Right ventricle myocardium inferior (tissue), 1 donor: ENCODE data around the gene RPS29. TPM values are rescaled to one million over a fixed set of nuclear protein-coding genes. Genes with fewer than 3 reads are reported as not detected.
"Not testable (repeated sequence)": the region's sequence is repeated elsewhere in the genome, so short reads cannot be mapped to it uniquely, and the experiment has no call there.

Experiments used
- ATAC-seq: fragments of 200-7000 bp; cut with Tn5 transposase; one replicate; pipeline ENCODE4 v1.9.1; 2020; ENCODE audit warnings: mild to moderate bottlenecking, moderate library complexity
- DNase-seq: peaks from one replicate; pipeline ENCODE4 v3.0.0; 2021; ENCODE audit errors: missing footprints
- intact Hi-C: fragments of 100-400 bp; cut with DNase I; formaldehyde crosslinking; loops from one replicate; pipeline ENCODE4 v1.11.0; 2022
- long read RNA-seq: library from polyadenylated mRNA; unstranded; transcript quantifications from one replicate; pipeline ENCODE4 v2.0.0, GENCODE V29; 2021
- total RNA-seq: library from RNA; stranded (reverse); fragmentation: NEBNext Ultra II Directional; extraction: Animal tissue kit (Norgen Biotek cat#: 25700); gene quantifications from one replicate; pipeline ENCODE4 v1.2.1, GENCODE V29; 2021
- donor health status: DM: no; HTN: yes; CAD: no; lungs with severe emphysema.

RPS29 gene
- 918 TPM for total RNA-seq
- long read RNA-seq, full-length matches to known transcripts: 237 of 238 reads
- long read RNA-seq, partial matches to known transcripts: 0 of 238 reads
- long read RNA-seq, other reads (novel, unspliced or antisense): 1 of 238 reads

DNA sequence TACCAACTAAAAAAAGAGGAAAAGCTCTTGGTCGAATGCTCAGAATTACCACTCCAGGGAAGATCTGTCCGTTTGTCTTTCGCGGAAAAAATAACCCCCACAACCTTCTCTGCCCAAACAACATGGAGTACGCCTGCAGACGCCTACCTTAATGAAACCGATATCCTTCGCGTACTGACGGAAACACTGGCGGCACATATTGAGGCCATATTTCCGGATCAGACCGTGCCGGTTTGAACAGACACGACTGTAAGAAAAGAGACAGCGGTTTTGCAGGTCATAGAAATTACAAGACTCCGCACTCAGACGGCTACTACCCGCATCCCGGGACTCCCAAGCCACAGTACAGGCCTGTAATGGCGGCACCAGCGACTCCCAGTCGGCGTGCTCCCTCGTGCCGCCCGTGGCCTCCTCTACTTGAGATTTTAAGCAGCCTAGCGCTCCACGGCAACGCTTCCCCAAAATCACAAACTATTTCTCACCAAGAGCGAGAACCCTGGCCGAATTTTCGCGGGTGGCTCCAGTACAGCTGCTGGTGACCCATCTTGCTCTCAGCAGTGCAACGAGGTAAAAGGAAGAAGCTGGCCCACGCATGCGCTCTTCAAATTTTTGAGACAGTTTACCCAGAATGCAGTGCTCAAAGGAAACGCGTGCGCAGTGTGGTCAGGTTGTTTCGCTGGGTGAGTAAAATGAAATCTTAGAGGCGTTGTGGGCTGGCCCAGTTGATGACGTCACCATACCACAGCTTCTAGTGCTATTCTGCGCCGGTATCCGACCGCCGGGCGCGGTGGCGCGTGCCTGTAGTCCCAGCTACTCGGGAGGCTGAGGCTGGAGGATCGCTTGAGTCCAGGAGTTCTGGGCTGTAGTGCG, at the start of gene RPS29:
Gene RPS29 (minus strand): TSS at position 578 of the 870 bp plus-strand sequence. CDS start 34 bp downstream, at position 544.
- peak; percentile 98 for ATAC-seq
- intact Hi-C loops: loop anchor here (5.0 kb wide), 1 partner anchor 36 kb away; the partner anchor contains the start of genes MGAT2 and RPL36AL
- DNase-seq: peak; percentile 98

DNA sequence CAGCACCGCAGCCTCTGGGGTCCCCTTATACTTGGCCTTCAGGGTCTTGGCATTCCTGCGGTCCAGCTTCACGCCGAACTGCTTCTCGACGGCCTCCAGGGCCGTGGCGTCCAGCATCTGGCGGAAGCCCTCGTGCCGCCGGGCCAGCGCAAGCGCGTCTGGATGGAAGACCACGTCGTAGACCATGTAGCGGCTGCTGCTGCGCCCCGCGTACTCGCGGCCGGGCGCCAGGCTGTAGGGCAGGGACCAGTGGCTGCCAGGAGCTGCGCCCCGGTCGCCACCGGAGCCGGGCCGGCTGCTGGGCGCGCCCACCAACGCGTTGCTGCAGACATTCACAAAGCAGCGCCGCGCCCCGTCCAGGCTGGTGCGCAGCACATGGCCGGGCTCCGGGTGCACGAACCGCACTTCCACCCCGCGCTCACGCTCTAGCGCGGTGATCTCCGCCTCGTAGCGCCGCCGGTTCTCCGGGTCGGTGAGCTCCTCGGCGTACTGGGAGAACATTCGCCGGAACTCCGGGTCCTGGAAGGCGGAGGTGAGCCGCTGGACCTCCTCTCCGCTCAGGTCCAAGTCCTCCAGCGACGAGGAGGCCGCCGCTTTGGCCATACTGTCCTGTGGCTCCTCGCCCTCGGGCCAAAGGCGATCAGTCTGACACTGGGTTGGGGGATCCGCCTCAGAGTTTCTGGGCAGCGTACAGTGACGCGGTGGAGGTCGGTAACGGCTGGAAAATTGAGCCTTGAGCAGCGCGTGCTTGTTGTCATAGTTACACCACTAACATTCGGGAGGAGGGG, 48.6 kb upstream of the RPS29 start, which contains the start of gene DNAAF2:
Gene DNAAF2 (minus strand): TSS at position 698 of the 788 bp plus-strand sequence. CDS start 95 bp downstream, at position 603.
- DNase-seq (peak; percentile 86), ATAC-seq (peak; percentile 51)
- intact Hi-C loops: loop anchor here (2.0 to 10.0 kb wide), 4 partner anchors 14 to 230 kb away; partner anchors contain the start of genes KLHDC1, KLHDC2, MGAT2 and RPL36AL

DNA sequence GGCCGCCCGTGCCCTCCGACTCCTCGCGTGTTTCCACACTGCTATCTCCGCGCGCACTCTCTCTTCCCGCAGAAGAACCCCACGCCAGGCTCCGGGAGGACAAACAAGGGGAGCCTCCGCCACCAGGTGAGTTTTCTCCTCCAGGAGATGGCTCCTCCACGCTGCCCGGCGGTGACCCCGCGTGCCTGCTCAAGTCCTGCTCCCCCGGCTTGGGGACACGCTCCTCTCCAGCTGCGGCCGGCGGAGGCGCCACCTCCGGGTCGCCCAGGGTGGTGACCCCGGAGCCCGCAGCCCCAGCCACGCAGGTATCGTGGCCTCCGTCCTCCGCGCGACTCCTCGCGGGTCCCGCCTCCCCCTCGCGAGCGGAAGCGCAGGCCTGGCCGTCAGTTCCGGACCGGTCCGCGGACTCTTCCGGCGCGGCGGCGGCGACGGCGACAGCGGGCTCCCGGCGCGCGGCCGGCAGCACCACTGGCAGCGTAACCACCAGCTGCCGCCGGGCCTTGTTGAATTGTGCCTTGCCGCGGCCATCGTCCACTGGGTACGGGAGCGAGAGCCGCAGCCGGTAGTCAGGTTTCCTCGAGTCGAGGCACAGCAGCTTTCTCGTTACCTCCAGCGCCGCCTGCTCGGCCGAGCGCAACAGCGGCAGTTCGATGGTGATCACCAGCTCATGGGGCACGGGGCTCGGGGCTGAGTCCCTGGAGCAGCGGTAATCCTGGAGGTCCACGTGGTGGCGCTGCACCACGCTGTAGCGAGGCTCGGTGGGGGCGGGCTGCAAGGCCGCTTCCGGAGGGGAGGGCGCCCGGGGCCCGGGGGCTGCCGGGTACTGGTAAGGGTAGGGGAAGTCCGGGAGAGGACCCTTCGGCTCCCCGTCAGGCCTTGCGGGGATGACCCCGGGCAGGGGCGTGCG, 47.7 kb upstream of the RPS29 start:
- intact Hi-C loops: loop anchor here (2.0 to 10.0 kb wide), 4 partner anchors 13 to 231 kb away; partner anchors contain the start of genes KLHDC1, KLHDC2, MGAT2 and RPL36AL
- DNase-seq: peak; percentile 96
- peak; percentile 97 for ATAC-seq

DNA sequence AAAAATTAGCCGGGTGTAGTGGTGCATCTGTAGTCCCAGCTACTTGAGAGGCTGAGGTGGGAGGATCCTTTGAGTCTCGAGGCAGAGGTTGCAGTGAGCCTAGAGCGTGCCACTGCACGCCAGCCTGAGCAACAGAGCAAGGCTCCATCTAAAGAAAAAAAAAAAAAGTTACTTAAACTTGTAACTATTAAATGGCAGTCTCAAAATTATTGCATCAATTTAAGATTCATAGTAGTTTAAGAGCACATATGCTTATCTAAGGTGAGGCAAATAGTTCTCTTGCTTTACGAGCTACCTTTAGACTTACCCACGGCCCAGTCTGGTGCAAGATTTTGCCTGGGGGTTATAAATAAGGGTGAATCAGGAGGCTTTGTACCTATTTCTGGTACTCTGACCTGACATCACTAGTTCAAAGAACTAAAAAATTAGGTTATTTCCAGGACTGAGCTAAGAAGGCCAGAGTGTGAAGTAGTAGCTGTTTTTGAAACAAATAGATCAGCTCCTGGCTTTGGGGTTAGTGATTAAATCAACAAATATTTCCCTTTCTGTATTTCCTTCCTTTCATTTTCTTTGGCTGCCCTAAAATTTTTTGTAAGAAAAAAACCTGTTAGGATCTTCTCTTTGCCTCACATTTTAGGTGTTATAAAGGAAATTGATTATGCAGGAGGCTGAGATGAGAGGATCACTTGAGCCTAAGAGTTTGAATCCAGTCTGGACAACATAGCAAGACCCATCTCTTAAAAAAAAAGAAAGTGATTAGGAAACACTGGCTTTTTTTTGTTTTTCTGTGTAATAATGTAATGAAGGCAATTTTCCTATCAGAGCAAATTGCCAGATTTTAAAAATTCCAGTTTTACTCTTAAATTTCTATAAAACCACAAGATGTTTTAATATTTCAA, 38.0 kb upstream of the RPS29 start:
- DNase-seq (no peak), ATAC-seq (no peak)
- intact Hi-C loops: loop anchor here (5.0 kb wide), 1 partner anchor 37 kb away; the partner anchor contains the start of gene RPS29

DNA sequence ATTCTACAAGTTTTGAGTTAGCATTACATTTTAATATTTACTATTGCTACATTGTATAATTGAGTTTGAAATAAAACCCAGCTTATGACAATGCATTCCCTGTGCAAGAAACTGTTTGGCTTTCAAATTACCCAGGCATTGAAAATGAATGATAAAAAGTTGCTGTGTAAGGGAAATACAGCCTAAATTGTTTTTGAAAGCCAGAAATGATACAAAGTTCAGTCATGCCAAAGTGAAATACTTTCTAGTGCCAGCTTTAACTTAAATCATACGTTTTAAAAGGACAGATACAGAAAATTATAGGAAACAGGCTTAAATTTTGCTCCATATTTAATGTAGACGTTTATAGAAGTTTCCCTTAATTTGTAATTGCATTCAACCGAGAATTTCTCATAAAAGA, 37.2 kb upstream of the RPS29 start:
- intact Hi-C loops: loop anchor here (5.0 kb wide), 1 partner anchor 36 kb away; the partner anchor contains the start of gene RPS29
- DNase-seq (no peak), ATAC-seq (no peak)

DNA sequence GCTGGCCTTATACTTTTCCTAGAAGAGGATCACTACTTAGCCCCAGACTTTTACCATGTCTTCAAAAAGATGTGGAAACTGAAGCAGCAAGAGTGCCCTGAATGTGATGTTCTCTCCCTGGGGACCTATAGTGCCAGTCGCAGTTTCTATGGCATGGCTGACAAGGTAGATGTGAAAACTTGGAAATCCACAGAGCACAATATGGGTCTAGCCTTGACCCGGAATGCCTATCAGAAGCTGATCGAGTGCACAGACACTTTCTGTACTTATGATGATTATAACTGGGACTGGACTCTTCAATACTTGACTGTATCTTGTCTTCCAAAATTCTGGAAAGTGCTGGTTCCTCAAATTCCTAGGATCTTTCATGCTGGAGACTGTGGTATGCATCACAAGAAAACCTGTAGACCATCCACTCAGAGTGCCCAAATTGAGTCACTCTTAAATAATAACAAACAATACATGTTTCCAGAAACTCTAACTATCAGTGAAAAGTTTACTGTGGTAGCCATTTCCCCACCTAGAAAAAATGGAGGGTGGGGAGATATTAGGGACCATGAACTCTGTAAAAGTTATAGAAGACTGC, 35.9 kb upstream of the RPS29 start:
- ATAC-seq (no peak), DNase-seq (no peak)

DNA sequence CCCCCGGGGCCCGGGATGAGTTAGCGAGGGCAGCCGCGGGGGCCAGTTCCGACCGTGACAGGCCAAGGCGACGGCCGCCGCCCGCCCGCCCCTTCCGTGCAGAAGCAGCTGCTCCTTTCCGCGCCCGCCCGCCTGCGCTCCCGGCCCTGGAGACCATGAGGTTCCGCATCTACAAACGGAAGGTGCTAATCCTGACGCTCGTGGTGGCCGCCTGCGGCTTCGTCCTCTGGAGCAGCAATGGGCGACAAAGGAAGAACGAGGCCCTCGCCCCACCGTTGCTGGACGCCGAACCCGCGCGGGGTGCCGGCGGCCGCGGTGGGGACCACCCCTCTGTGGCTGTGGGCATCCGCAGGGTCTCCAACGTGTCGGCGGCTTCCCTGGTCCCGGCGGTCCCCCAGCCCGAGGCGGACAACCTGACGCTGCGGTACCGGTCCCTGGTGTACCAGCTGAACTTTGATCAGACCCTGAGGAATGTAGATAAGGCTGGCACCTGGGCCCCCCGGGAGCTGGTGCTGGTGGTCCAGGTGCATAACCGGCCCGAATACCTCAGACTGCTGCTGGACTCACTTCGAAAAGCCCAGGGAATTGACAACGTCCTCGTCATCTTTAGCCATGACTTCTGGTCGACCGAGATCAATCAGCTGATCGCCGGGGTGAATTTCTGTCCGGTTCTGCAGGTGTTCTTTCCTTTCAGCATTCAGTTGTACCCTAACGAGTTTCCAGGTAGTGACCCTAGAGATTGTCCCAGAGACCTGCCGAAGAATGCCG, 35.1 kb upstream of the RPS29 start:
- intact Hi-C loops: loop anchor here (2.0 to 5.0 kb wide), 2 partner anchors 14 to 34 kb away; partner anchors contain the start of genes DNAAF2 and RPS29

More for the DNA sequence above, 35.9 kb upstream of the RPS29 start:
- intact Hi-C loops: loop anchor here (5.0 kb wide), 1 partner anchor 35 kb away; the partner anchor contains the start of gene RPS29

DNA sequence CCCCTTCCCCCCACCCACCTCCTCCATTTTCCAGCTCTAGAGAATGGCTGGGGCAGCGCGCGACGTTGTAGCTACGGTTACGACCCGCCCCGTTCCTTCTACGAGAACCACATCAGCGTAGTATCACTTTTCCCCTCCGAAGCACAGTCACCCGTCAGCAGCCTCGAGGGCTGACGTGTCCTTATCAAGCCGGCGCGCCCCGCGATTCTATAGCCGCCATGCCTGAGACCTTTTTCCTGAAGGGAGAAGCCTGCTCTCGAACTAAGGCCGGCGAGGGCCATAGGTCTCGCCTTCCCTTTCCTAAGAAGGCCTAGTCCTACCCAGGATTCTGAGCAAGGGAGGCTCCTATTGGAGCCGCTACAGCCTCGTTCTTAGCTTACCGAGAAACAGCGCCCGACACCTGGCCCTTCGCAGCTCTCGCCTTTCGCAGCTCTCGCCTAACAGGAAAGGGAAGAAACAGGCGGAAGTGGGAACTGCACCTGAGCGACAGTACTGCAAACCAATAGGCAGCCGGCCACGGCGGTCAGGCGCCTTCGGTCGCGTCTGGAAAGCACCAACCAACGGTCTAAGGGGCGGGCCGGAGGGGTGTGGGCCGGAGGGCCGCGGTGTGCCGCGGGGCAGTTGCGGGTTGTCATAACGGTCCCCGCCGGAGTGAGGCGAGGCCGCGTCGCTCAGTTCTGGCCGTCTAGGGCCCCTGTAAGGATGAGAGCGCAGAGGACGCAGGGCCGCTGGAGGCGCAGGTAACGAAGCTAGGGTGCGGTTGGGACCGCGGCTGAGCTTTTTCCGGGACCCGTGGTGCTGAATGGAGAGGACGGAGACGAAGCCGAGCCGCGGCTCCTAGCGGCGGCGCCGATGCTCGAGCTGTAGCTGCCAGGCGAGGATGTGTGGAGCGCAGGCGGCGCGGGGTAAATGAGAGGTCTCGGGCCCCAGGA, 34.3 kb upstream of the RPS29 start, which contains the start of the genes MGAT2 and RPL36AL:
Gene MGAT2 (plus strand): TSS at position 618 of the 932 bp plus-strand sequence. CDS start 470 bp downstream, outside the sequence.
Gene RPL36AL (minus strand): TSS at position 445 of the 932 bp plus-strand sequence. CDS start 1,522 bp downstream, outside the sequence.
- peak; percentile 99 for DNase-seq
- intact Hi-C loops: loop anchor here (2.0 to 5.0 kb wide), 2 partner anchors 14 to 33 kb away; partner anchors contain the start of genes DNAAF2 and RPS29

More for the DNA sequence above, 35.1 kb upstream of the RPS29 start:
- ATAC-seq: peak; percentile 65
- peak; percentile 93 for DNase-seq

DNA sequence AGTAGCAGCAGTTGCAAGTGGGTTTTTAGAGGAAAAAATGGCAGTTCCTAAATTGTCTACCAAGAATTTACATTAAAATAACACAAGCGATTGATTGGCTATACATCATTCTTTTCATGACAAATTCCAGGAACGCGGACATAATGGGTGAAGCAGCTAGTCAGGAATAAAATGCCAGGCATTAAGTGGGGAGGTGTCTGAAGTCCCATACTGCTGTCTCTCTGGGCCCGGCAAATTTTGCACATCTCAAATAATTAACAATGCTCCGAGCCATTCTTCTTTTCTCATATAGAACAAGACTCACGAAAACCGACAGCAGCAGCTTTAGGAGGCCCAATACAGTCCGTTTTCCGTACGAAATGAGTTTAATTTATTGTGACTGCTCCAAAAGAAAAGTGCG, 33.5 kb upstream of the RPS29 start:
- intact Hi-C loops: loop anchor here (2.0 to 5.0 kb wide), 3 partner anchors 15 to 32 kb away; partner anchors contain the start of genes DNAAF2, LRR1 and RPS29
- ATAC-seq: no peak
- DNase-seq: no peak

More for the DNA sequence above, 34.3 kb upstream of the RPS29 start, which contains the start of the genes MGAT2 and RPL36AL:
- peak; percentile 100 for ATAC-seq

DNA sequence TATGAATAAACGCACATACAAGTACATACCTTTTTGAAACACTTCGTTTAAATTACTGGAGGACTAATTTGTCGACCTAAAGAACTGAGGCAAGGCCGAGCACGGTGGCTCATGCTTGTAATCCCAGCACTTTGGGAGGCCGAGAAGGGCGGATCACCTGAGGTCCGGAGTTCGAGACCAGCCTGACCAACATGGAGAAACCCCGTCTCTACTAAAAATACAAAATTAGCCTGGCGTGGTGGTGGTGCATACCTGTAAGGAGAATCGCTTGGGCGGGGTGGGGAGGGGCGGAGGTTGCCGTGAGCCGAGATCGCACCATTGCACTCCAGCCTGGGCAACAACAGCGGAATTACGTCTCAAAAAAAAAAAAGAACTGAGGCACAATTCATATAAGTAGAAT, 33.1 kb upstream of the RPS29 start:
- intact Hi-C loops: loop anchor here (2.0 kb wide), 1 partner anchor 20 kb away; the partner anchor contains the start of gene LRR1
- ATAC-seq, DNase-seq: not testable (repeated sequence)

DNA sequence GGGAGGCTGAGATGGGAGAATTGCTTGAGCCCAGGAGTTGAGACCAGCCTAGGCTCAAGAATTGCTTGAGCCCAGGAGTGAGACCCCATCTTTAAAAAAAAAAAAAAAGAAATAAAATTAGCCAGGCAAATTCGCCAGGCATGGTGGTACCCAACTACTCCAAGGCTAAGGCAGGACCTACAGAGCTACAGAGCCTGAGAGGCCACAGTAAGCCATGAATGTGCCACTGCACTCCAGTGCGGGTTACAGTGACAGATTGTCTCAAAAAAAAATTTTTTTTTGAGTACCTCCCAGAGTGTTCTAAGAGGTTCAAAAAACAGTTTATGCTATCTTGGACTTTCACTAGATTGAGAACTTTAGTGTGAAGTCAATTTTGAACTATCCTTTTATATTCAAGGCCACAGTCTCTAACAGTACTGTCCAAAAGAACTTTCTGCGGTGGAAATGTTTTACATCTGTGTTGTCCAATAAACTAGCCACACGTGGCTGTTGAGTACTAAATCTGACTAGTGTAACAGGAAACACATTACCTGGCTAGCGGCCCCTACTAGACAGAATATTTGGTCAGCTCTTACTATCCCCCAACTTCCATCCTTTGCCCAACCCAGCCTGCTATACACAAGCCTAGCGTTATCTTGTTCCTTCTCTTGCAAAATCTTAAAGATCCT, 31.8 kb upstream of the RPS29 start:
- intact Hi-C loops: loop anchor here (2.0 kb wide), 1 partner anchor 19 kb away; the partner anchor contains the start of gene LRR1
- DNase-seq (no peak), ATAC-seq (no peak)

DNA sequence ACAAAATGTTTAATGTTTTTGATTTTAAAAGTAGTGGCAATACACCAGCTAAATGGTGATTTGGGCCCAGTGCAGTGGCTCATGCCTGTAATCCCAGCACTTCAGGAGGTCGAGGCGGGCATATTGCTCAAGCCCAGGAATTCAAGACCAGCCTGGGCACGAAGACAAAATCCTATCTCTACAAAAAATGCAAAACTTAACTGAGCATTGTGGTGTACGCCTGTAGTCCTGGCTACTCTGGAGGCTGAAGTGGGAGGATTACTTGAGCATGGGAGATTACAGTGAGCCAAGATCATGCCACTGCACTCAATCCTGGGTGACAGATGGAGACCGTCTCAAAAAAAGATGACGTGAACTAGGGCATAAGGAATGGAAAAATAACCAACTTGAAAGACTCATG, 29.6 kb upstream of the RPS29 start:
- intact Hi-C loops: no loop called here
- DNase-seq (no peak), ATAC-seq (no peak)

DNA sequence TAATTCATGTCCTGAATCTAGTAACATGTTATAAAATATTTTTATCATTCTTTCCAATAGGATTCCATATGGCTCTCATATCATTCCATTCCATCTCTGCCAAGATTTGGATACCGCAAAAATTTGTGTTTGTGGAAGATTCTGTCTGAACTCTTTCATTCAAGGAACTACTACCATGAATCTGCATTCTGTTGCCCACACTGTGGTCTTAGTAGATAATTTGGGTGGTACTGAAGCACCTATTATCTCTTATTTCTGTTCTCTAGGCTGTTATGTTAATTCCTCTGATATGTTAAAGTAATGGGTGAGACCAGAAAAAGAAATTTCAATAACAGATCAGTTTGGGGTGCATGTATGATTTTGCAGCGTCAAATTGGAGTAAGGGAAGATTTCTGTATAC, 28.0 kb upstream of the RPS29 start:
- DNase-seq: no peak
- intact Hi-C loops: no loop called here
- no peak for ATAC-seq
